SK-N-SH (cell line): Measurements from ENCODE around the gene MALT1. TPM values are rescaled to one million over a fixed set of nuclear protein-coding genes. Genes with fewer than 3 reads are reported as not detected.

Source experiments
- CTCF ChIA-PET: fragments of 300-600, 350-600 bp; formaldehyde crosslinking; extraction: SDS; loops from one replicate; lab custom pipeline; 2021; lab: Yijun Ruan, JAX
- POLR2A ChIA-PET: fragments of 350-600 bp; sonication (Branson Sonifier 250); formaldehyde crosslinking; extraction: SDS; loops from one replicate; lab custom pipeline; 2020; ENCODE audit warnings: antibody characterized with exemption, inconsistent platforms; lab: Yijun Ruan, JAX
- DNase-seq: peaks from one replicate; pipeline ENCODE4 v3.0.0; 2012
- H2AFZ ChIP-seq: fragments of 200-600 bp; sonication (generic); 2 replicates; pipeline ENCODE4 v1.8.1; 2016; ENCODE audit warnings: antibody characterized with exemption, mild to moderate bottlenecking, low read depth
- H3F3A ChIP-seq: fragments of 200-600 bp; sonication (generic); replicated peaks from 2 replicates; pipeline ENCODE3; 2016; ENCODE audit warnings: antibody characterized with exemption, mild to moderate bottlenecking; ENCODE audit not compliant: insufficient read depth
- H3K27ac ChIP-seq, 2 experiments: fragments of 200-500 bp in 1 of 2; fragments of 200-600 bp in 1 of 2; sonication (Bioruptor generic) in 1 of 2; sonication (generic), shearing (Covaris generic) in 1 of 2; 2 replicates each; pipeline versions ENCODE4 v1.5.1 to v1.6.1; 2014 to 2016; ENCODE audit warnings: low read depth in 2 of 2, inconsistent platforms in 1 of 2, low read length in 1 of 2, mild to moderate bottlenecking in 1 of 2, mixed read lengths in 1 of 2
- H3K27me3 ChIP-seq: fragments of 200-600 bp; sonication (generic), shearing (Covaris generic); 2 replicates; pipeline ENCODE4 v1.6.1; 2016; ENCODE audit warnings: mixed run types; ENCODE audit not compliant: insufficient read depth
- H3K36me3 ChIP-seq, 2 experiments: fragments of 200-500 bp in 1 of 2; fragments of 200-600 bp in 1 of 2; sonication (Bioruptor generic) in 1 of 2; sonication (generic) in 1 of 2; replicated peaks in 1 of 2; 2 replicates each; pipeline versions ENCODE3 to v1.5.1; 2014 to 2016; ENCODE audit warnings: low read length in 1 of 2, mild to moderate bottlenecking in 1 of 2; ENCODE audit not compliant: insufficient read depth in 2 of 2, control insufficient read depth in 1 of 2
- H3K4me1 ChIP-seq, 2 experiments: fragments of 200-500 bp in 1 of 2; fragments of 200-600 bp in 1 of 2; sonication (Bioruptor generic) in 1 of 2; sonication (generic), shearing (Covaris generic) in 1 of 2; 2 replicates each; pipeline versions ENCODE4 v1.5.1 to v1.6.1; 2014 to 2016; ENCODE audit warnings: low read depth in 1 of 2, low read length in 1 of 2, mixed run types in 1 of 2; ENCODE audit not compliant: insufficient read depth in 2 of 2, control insufficient read depth in 1 of 2
- H3K4me2 ChIP-seq: fragments of 200-600 bp; sonication (generic), shearing (Covaris generic); 2 replicates; pipeline ENCODE4 v1.6.1; 2017; ENCODE audit warnings: mixed run types
- H3K4me3 ChIP-seq, 2 experiments: fragments of 200-500 bp in 1 of 2; fragments of 200-600 bp in 1 of 2; sonication (Bioruptor generic) in 1 of 2; sonication (generic), shearing (Covaris generic) in 1 of 2; 2 replicates each; pipeline versions ENCODE4 v1.5.1 to v1.8.1; 2014 to 2016; ENCODE audit warnings: low read depth in 2 of 2, inconsistent platforms in 1 of 2, low read length in 1 of 2, mild to moderate bottlenecking in 1 of 2, mixed read lengths in 1 of 2, moderate library complexity in 1 of 2
- H3K79me2 ChIP-seq: fragments of 200-600 bp; sonication (generic); 2 replicates; pipeline ENCODE4 v1.8.1; 2017; ENCODE audit warnings: mild to moderate bottlenecking; ENCODE audit not compliant: insufficient read depth
- H3K9ac ChIP-seq: fragments of 200-600 bp; sonication (generic); 2 replicates; pipeline ENCODE4 v1.6.1; 2017; ENCODE audit warnings: mixed run types
- H3K9me2 ChIP-seq: fragments of 200-600 bp; sonication (generic); 2 replicates; pipeline ENCODE4 v1.6.1; 2017; ENCODE audit warnings: mixed run types
- H3K9me3 ChIP-seq: fragments of 200-600 bp; sonication (generic); 2 replicates; pipeline ENCODE4 v1.6.1; 2017; ENCODE audit warnings: mixed run types, mild to moderate bottlenecking, moderate library complexity
- H4K20me1 ChIP-seq: fragments of 200-600 bp; sonication (generic); 2 replicates; pipeline ENCODE4 v1.6.1; 2017; ENCODE audit warnings: mild to moderate bottlenecking, mixed run types; ENCODE audit not compliant: insufficient read depth
- CHD2 ChIP-seq: fragments of 150-350 bp; IDR thresholded peaks from 2 replicates; pipeline ENCODE4 v1.6.1; 2018; ENCODE audit warnings: low read length; ENCODE audit not compliant: partially characterized antibody
- EP300 ChIP-seq, 2 experiments: IDR thresholded peaks; 2 replicates each; pipeline versions ENCODE4 v1.4.0 to v1.6.1; 2012; ENCODE audit warnings: borderline replicate concordance in 1 of 2, low read depth in 1 of 2, low read length in 1 of 2
- FOSL2 ChIP-seq: IDR thresholded peaks from 2 replicates; pipeline ENCODE4 v1.4.0; 2012; ENCODE audit warnings: low read depth, mild to moderate bottlenecking, moderate library complexity, borderline replicate concordance
- FOXJ3 ChIP-seq: sonication (generic); formaldehyde crosslinking; IDR thresholded peaks from 2 replicates; pipeline ENCODE4 v1.5.1; 2020; ENCODE audit warnings: mild to moderate bottlenecking, missing genetic modification reagents
- GABPA ChIP-seq: IDR thresholded peaks from 2 replicates; pipeline ENCODE4 v1.4.0; 2012; ENCODE audit warnings: low read depth, mild to moderate bottlenecking
- GATA2 ChIP-seq: sonication (generic); formaldehyde crosslinking; IDR thresholded peaks from 2 replicates; pipeline ENCODE4 v1.5.0; 2020; ENCODE audit warnings: mild to moderate bottlenecking, missing genetic modification reagents
- IRF3 ChIP-seq: fragments of 150-350 bp; IDR thresholded peaks from 2 replicates; pipeline ENCODE4 v1.6.1; 2016; ENCODE audit warnings: mild to moderate bottlenecking, low read depth, low read length
- JUND ChIP-seq: IDR thresholded peaks from 2 replicates; pipeline ENCODE4 v1.4.0; 2012
- MAX ChIP-seq: IDR thresholded peaks from 2 replicates; pipeline ENCODE4 v1.4.0; 2012; ENCODE audit warnings: low read depth
- NFIC ChIP-seq: IDR thresholded peaks from 2 replicates; pipeline ENCODE4 v1.4.0; 2012; ENCODE audit warnings: borderline replicate concordance
- PBX3 ChIP-seq: IDR thresholded peaks from 2 replicates; pipeline ENCODE4; 2012
- RCOR1 ChIP-seq: fragments of 150-350 bp; IDR thresholded peaks from 2 replicates; pipeline ENCODE4 v1.6.1; 2017; ENCODE audit warnings: antibody characterized with exemption, low read length
- RFX5 ChIP-seq: IDR thresholded peaks from 2 replicates; pipeline ENCODE4 v1.6.1; 2012; ENCODE audit warnings: mild to moderate bottlenecking, improper control_type of control experiment, low read length
- SIN3A ChIP-seq: IDR thresholded peaks from 2 replicates; pipeline ENCODE4 v1.6.1; 2012; ENCODE audit warnings: low read depth, mild to moderate bottlenecking, low read length, moderate library complexity, borderline replicate concordance
- TAF1 ChIP-seq: IDR thresholded peaks from 2 replicates; pipeline ENCODE4 v1.6.1; 2012; ENCODE audit warnings: low read depth, mild to moderate bottlenecking, low read length, moderate library complexity, borderline replicate concordance
- TCF12 ChIP-seq: IDR thresholded peaks from 2 replicates; pipeline ENCODE4 v1.4.0; 2012
- TEAD4 ChIP-seq: IDR thresholded peaks from 2 replicates; pipeline ENCODE4 v1.4.0; 2012; ENCODE audit warnings: mild to moderate bottlenecking, borderline replicate concordance; ENCODE audit not compliant: insufficient read depth
- YY1 ChIP-seq: IDR thresholded peaks from 2 replicates; pipeline ENCODE4 v1.4.0; 2012; ENCODE audit warnings: low read depth, mild to moderate bottlenecking
- WGBS: methylation state at CpG from one replicate; pipeline ENCODE4 v1.1.6; 2017; ENCODE audit warnings: low lambda C conversion rate; 5-methylcytosine and 5-hydroxymethylcytosine counted together
- polyA plus RNA-seq, 3 experiments: library from polyadenylated mRNA; depleted of rRNA; stranded (reverse); fragments of >200 nt; gene quantifications; 2 replicates each; pipeline ENCODE4 v1.2.3, GENCODE V29; 2012
- TF ChIP-seq, protein P1 (sequence below): IDR thresholded peaks from 2 replicates; pipeline ENCODE4 v1.6.1; 2012; ENCODE audit warnings: mild to moderate bottlenecking, low read depth, low read length, moderate library complexity

Gene MALT1
- polyA plus RNA-seq, 1 of the 3 experiments (the other 2 are of a cell fraction), result 6.6 TPM

- no peak for DNase-seq
- Histone ChIP-seq H3K9ac (no peak overlapping the region; the same call in 1 of the 2 replicates), H3K9me2 (no peaks in the 10 kb centered on the region), H3F3A (peaks cover 20% of the 10 kb centered on the region), H3K27me3 (no peaks in the 10 kb centered on the region), H3K9me3 (no peaks in the 10 kb centered on the region), H4K20me1 (no peaks in the 10 kb centered on the region), H3K36me3 (no peaks in the 10 kb centered on the region), H3K4me2 (peak overlapping the region; percentile 90), H3K4me3 (peak overlapping the region in 1 of 2 experiments; percentile 80; a peak in 1 of 4 replicates), H2AFZ (no peak overlapping the region), H3K79me2 (peaks cover 30% of the 10 kb centered on the region; the same call in 1 of the 2 replicates), H3K4me1 (peaks cover 9 to 23% of the 10 kb centered on the region in 2 experiments; a peak in 3 of 4 replicates), H3K27ac (peak overlapping the region in 1 of 2 experiments; percentile 42; a peak in 2 of 4 replicates)
- CTCF ChIA-PET, result interaction anchor here (0.7 to 1.3 kb wide), 4 partner anchors 8 to 139 kb away, joined by 3 to 8 read pairs (median 3); no protein-coding TSS in a partner anchor
- 46% methylated on average over 11 of the region's 11 CpGs for WGBS
- TF ChIP-seq YY1 (no peak), TCF12 (peak; percentile 69), TEAD4 (no peak), JUND (peak; percentile 67), PBX3 (peak; percentile 67), GABPA (no peak), FOSL2 (peak; percentile 65; the same call in 1 of the 2 replicates), GATA2 (no peak), TAF1 (no peak), NFIC (peak; percentile 76), EP300 (IDR thresholded peaks at IDR 0.05; ENCODE audit: borderline replicate concordance in 1 of 2, low read depth in 1 of 2, low read length in 1 of 2) (peak in 1 of 2 experiments; percentile 66; a peak in 1 of 4 replicates), IRF3 (no peak)
- POLR2A ChIA-PET, result interaction anchor here (1.7 kb wide), 1 partner anchor 17 kb away, joined by 4 read pairs; no protein-coding TSS in a partner anchor
Measured at GRCh38 chr18:58669731-58670378, 1.4 kb upstream of the MALT1 start.

GRCh38 chr18:58670404-58671110 lies 708 bp upstream of the MALT1 start:
- Histone ChIP-seq H3K4me2 (peak overlapping the region; percentile 90), H3K36me3 (no peaks in the 10 kb centered on the region), H3K27ac (peak overlapping the region; percentile 42 to 43; a peak in 3 of 4 replicates), H3F3A (peaks cover 20% of the 10 kb centered on the region), H3K27me3 (no peaks in the 10 kb centered on the region), H3K4me1 (peaks cover 9 to 23% of the 10 kb centered on the region in 2 experiments; a peak in 3 of 4 replicates), H3K9ac (peak overlapping the region; percentile 69; the same call in 1 of the 2 replicates), H2AFZ (peak overlapping the region; percentile 83), H3K79me2 (peaks cover 36% of the 10 kb centered on the region; the same call in 1 of the 2 replicates), H3K9me2 (no peaks in the 10 kb centered on the region), H4K20me1 (no peaks in the 10 kb centered on the region; the same call in 1 of the 2 replicates), H3K9me3 (no peaks in the 10 kb centered on the region), H3K4me3 (peak overlapping the region; percentile 80 to 88)
- DNase-seq, result peak; percentile 27
- WGBS, result 34% methylated on average over 22 of the region's 27 CpGs
- ChIA-PET POLR2A (interaction anchor here (1.3 to 1.7 kb wide), 2 partner anchors 16 to 74 kb away, joined by 3 to 4 read pairs; no protein-coding TSS in a partner anchor), CTCF (interaction anchor here (0.7 to 1.3 kb wide), 7 partner anchors 7 to 140 kb away, joined by 3 to 9 read pairs (median 3); no protein-coding TSS in a partner anchor)
- TF ChIP-seq TCF12 (no peak), JUND (no peak), RCOR1 (no peak), CHD2 (no peak), MAX (no peak), TEAD4 (no peak), RFX5 (no peak), SIN3A (no peak), FOXJ3 (CRISPR knock-in tag) (no peak)
- TF ChIP-seq, protein P1, sequence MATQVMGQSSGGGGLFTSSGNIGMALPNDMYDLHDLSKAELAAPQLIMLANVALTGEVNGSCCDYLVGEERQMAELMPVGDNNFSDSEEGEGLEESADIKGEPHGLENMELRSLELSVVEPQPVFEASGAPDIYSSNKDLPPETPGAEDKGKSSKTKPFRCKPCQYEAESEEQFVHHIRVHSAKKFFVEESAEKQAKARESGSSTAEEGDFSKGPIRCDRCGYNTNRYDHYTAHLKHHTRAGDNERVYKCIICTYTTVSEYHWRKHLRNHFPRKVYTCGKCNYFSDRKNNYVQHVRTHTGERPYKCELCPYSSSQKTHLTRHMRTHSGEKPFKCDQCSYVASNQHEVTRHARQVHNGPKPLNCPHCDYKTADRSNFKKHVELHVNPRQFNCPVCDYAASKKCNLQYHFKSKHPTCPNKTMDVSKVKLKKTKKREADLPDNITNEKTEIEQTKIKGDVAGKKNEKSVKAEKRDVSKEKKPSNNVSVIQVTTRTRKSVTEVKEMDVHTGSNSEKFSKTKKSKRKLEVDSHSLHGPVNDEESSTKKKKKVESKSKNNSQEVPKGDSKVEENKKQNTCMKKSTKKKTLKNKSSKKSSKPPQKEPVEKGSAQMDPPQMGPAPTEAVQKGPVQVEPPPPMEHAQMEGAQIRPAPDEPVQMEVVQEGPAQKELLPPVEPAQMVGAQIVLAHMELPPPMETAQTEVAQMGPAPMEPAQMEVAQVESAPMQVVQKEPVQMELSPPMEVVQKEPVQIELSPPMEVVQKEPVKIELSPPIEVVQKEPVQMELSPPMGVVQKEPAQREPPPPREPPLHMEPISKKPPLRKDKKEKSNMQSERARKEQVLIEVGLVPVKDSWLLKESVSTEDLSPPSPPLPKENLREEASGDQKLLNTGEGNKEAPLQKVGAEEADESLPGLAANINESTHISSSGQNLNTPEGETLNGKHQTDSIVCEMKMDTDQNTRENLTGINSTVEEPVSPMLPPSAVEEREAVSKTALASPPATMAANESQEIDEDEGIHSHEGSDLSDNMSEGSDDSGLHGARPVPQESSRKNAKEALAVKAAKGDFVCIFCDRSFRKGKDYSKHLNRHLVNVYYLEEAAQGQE, result no peak
